OCI-LY7 (cell line): Measurements from ENCODE around the gene FEN1.

Experiments used
- CTCF ChIP-seq: fragments of 200-600 bp; sonication (generic); conservative IDR thresholded peaks from 2 replicates; pipeline ENCODE4 v1.5.1; 2014; ENCODE audit warnings: mild to moderate bottlenecking, antibody characterized with exemption, low read length, moderate library complexity, mixed read lengths
- EZH2phosphoT487 ChIP-seq: fragments of 200-600 bp; sonication (generic); IDR thresholded peaks from 2 replicates; pipeline ENCODE4 v1.6.1; 2018; ENCODE audit warnings: low read depth, borderline replicate concordance, mild to moderate bottlenecking, mixed run types, antibody characterized with exemption, low read length, moderate library complexity, mixed read lengths

- TF ChIP-seq CTCF (no peak), EZH2phosphoT487 (no peak)
These were observed 46.2 kb downstream of the FEN1 start for GRCh38 chr11:61838921-61839320.
